Islet precursor cell (in vitro differentiated cells): ENCODE results near the gene HNRNPA1.
"Not testable (repeated sequence)": the region's sequence is repeated elsewhere in the genome, so short reads cannot be mapped to it uniquely, and the experiment has no call there.

Source experiments
- DNase-seq: peaks from one replicate; pipeline ENCODE4 v3.0.0-alpha.2; 2018

Gene HNRNPA1

DNA sequence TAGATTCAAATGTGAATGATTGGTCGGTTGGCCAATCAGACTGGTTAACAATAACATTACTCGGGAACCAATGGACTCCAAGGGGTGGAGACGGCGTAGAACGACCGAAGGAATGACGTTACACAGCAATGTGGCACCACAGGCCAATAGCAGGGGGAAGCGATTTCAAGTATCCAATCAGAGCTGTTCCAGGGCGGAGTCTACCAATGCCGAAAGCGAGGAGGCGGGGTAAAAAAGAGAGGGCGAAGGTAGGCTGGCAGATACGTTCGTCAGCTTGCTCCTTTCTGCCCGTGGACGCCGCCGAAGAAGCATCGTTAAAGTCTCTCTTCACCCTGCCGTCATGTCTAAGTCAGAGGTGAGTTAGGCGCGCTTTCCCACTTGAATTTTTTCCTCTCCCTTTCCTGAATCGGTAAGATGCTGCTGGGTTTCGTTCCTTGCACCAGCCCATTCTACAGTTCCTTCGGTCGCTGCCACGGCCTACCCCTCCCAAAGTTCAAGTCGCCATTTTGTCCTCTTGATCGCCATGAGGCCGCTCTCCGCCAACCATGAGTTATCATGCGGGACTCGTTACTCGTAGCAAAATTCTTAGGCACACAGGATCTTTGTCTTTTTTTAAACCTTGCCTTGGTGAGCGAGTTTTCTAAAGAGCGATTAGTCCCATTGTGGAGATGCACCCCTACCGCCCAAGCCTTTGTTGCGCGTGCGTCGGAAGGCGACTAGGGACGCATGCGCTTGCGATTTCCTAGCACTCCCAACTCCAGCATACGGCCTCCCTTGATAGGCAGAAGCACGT, at the start of gene HNRNPA1:
Gene HNRNPA1, plus strand, starts transcription at position 259 of the 793 bp plus-strand sequence. Its CDS starts 82 bp downstream, at position 341.
- DNase-seq = peak; percentile 100

DNA sequence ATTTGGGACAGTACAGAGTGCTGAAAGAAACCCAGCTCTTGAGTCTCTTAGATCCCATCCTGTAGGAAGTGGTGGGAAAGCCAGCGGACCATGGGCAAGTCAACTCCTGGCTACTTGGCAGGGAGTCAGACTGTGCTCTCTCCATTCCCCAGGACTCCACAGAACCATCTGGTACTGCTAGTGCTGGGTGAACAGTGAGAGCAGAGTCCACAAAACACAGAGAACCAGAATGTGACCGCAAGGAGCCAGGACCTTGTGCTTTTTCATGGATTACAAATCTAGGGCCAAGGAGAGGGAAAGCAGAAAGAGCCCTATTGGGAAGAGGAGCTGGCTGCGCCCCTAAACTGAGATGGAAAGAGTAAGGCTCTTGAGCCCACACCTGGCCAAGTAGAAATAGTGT, 49.3 kb upstream of the HNRNPA1 start:
- not testable (repeated sequence) for DNase-seq

DNA sequence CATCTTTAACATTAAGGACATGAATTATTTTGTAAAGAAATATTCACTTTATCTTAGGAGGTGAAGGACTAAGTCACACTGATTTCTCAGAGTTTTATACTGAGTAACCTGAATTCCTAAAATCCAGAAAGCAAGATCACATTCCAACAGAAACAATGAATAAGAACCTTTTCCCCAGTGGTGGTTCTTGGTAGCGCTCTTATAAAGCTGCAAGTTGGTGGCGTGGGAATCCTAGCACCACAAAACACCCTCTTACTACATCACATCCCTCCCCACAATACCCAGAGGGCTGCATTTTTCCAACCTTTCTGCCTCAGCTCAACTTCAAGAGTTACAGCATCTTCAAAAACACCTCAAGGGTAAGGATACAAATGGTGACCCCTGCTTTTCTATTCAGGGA, 47.7 kb upstream of the HNRNPA1 start:
- peak; percentile 61 for DNase-seq

DNA sequence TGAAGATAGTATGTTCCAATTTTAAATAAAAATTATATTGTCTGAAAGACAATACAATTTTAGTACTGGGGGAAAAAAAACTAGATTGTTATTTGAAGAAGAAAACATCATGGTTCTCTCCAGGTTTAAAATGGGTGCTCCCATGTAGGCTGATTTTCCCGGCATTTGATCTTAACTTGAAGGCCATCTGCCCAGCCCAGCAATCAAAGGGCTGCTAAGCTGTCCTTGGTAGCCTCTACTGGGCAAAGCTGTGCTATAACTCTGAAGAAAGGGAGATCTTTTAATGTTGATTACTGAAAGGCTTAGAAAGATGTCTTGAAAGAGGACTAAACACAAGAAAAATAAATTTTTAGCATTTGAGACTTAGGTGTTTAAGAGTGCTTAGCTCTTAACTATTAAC, 42.0 kb upstream of the HNRNPA1 start:
- no peak for DNase-seq

DNA sequence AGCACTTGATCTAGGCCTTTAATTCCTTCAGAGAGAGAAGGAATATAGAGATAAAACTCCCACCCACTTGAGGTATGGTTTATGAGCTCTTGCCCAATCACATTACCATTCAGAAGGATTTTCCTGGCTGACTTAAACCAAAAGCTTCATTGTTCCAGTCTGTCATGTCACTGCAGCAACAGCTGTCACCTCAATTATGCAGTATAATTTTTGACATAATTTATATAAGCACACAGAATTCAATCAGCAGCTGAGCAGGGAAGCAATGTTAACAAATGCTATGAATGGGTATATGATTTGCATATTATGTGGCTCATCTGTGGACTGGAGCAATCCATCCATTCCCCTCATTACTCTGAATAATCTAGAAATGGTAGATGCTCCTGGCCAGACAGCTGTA, 40.9 kb upstream of the HNRNPA1 start:
- DNase-seq = no peak

DNA sequence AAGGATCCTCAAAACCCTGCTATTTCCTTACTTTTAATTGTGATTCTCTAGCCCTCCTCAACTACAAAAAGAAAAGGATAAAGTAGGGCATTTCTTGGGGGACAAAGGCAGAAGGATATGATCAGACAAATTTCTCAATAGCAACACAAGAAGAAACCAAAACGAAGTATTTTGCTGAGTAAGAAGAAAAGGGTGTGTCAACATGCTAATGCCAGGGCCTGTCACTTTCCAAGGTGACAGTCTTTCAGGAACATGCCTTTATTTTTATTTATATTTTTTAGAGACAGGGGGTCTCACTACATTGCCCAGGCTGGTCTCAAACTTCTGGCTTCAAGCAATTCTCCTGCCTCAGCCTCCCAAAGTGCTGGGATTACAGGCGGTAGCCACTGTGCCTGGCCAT, 40.4 kb upstream of the HNRNPA1 start:
- DNase-seq = no peak

DNA sequence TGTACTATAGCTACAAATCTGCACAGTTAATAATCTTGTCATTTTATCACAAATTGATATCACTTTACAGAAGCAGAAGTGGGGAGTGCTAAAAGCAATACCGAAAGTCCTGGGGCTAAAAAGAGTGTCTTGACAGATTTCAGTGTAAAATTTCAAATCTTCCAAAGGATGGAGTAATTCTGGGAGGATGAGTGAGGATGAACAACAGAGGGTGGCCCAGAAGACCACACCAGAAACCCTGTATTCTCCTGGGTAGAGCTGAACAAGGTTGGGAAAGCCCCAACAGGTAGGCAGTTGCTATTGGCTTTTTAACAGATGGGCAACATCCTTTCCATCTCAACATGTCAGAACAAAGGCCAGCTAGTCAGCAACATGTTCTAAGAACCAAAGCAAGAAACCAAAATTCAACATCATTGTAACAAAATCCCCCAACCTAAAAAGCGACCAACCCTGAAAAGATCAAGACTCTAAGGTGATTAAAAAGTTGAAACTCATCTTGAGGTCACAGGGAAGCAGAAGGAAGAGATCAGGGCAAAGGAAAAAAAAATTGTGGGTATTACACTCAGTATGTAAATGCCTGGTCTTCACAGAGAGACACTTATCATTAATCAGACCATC, 39.4 kb upstream of the HNRNPA1 start:
- no peak for DNase-seq

DNA sequence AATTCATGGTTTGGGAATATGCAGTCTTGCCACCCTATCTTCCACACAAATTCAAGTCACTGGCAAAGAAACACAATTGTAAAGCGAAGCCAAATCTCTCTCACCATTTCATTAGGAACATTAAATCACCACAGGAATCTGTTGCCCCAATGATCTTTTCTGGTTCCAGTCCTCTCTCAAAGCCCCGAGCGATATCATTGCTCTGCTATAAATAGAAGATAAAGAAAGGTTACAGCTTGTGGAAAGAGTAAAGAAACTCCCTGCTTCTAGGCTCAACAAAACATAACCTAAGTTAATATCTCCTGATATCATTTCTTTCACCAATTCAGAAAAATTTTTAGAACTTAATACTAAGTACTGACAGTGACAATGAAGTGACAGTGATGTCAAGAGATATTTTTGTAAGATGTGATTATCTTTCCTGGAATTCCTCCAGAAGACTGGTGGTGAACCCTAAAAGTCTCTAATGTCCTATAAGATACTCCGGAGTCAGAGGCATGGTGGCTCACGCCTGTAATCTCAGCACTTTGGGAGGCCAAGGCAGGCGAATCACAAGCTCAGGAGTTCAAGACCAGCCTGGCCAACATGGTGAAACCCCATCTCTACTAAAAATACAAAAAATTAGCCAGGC, 34.4 kb upstream of the HNRNPA1 start:
- DNase-seq = no peak

DNA sequence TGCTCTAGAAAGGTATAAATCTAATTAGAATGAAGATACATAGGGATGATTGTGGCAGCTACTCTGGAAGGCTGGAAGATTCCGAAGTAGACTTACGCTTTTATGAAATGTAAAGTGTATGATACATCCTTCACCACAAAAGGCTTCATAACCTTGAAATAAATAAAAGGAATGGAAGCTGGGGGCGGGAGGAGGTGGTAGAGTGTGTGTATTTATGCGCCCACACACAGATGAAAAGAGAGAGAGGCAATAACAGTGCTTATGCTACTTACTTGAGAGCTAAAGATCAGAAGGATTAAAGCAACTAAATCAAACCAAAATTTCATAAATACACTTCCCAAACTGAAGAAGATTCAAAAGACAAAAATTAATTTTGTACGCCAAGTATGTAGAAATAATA, 31.0 kb upstream of the HNRNPA1 start:
- DNase-seq = no peak

DNA sequence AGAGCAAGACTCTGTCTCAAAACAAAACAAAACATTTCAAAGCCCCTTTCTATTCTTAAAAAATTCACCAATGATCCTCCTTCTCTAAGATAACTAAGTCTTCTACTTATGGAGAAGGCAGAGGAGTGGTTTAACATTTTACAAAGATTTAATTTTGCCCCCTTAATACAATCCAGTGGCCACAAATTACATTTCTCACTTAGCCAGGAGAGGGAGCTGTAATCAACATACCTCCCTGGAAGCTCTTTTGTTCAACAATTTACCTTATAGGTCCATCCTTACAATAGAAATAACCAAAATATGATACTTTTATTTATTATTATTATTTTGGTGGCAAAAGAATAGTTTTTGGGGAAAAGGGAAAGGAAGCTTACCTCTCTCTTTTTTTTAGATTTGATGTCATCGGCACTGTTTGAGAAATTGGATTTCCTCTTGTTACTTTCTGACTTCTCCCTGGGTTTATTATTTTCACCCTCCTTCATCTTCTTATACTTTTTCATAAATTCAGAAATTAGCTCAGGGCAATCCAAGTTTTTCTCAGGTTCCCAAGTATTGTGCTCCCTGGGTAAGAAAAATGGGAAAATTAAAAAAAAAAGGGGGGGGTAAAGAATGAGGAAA, 28.8 kb upstream of the HNRNPA1 start:
- no peak for DNase-seq

DNA sequence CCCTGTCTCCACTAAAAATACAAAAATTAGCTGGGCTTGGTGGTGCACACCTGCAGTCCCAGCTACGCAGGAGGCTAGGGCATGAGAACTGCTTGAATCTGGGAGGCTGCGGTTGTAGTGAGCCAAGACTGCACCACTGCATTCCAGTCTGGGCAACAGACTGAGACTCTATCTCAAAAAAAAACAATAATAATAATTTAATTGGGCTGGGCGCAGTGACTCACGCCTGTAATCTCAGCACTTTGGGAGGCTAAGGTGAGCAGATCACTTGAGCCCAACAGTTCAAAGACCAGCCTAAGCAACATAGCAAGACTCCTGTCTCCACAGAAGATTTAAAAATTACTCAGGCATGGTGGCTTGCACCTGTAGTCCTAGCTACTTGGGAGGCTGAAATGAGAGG, 27.3 kb upstream of the HNRNPA1 start:
- DNase-seq = no peak

DNA sequence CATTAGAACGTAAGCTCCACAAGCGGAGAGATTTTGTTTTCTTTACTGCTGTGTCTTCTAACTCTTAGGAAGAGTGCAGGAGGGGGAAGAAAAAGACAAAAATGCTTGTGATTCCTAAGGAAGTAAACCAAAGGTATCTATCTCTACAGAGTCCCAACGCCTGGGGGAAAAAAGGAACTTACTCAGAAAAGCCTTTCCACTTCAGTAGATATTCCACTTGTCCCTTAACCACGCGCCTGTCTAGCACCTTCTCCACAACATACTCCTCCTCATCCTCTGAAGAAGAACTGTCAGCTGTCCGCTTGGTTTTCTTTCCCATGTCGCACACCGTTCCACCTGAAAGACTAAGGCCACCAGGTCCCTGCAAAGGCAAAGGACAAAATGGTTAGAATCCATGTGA, 23.2 kb upstream of the HNRNPA1 start:
- DNase-seq = peak; percentile 59

DNA sequence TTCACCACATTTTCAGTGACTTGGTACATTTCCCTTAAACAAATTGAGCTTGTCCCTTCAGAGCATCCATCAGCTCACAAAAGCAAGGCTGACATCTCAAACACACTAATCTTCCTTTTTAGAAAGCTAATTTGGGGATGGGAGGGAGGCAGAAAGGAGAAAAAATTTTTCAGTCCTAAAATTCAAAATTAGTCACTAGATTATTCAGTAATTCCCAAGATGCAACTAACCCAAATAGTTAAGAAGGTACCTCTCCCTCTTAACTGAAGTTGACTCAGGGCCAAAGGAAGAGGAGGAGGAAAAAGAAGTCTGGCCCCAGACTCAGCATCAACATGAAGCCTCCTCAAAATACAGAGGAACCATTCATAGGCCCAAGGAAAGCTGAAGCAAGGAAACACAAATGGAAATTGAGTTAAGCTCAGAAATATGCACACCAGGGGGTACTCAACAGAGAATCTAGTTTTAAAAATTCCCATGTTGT, 22.3 kb upstream of the HNRNPA1 start:
- peak; percentile 68 for DNase-seq

DNA sequence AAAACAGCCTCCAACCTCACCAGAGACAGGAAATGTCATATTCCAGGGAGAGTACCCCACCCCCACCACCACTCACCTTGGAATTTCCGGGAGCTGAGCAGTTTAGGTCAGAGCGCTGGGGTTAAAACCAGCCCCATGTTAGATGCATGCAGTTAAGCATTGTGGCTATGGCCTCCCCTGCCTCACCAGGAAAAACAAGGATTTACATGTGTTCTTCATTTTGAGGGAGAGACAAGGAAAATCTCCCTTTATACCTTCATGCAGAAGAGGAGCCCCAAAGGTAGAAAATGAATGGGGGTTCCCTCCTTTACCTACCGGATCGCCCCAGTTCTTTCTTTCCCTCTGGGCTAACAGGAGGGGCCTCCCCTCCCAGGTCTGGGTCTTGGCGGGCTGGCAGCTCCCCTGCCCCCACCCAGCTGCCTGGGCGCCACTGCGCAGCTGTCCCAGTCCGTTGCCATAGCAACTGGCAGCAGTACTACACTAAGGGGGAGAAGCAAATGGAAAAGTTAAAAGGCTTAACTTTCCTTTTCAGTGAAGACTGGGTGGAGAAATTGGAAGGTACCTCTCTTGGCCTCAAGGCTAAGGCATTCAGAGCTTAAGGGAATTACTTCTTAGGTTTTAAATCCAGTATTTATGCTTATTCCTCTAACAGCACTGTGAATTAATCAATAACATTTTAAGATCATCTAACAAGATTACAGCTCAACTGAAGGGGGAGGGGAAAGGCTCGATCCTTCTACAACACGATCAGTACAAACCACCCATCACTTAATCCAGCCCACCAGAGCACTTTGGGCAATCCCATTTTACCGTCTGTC, 21.1 kb upstream of the HNRNPA1 start:
- peak; percentile 98 for DNase-seq

DNA sequence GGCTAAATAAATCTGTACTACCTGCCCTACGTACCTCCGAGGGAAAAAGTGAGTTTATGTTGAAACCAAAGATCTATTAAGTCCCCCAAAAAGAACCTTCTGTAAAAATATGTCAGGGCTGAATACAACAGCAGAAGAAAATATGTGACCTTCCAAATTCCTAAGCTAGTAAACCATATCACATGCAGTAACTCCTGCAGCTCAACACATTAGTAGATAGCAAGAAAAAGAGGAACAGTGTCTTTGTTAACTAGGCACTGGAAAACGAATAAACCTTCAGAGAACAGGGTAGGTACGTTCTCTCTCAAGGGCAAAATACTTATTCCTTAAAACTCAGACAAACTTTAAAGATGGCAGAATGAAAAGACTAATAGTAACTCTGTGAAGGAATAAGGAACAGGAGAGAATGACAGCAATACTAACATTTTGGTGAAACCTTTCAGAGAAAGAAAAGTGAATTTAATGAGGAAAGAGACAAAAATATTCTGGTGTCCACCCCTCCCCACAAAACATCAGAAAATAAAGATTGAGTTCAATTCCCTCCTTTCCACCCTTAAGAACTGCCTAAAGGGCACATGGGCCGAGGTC, 18.6 kb upstream of the HNRNPA1 start:
- DNase-seq = no peak

DNA sequence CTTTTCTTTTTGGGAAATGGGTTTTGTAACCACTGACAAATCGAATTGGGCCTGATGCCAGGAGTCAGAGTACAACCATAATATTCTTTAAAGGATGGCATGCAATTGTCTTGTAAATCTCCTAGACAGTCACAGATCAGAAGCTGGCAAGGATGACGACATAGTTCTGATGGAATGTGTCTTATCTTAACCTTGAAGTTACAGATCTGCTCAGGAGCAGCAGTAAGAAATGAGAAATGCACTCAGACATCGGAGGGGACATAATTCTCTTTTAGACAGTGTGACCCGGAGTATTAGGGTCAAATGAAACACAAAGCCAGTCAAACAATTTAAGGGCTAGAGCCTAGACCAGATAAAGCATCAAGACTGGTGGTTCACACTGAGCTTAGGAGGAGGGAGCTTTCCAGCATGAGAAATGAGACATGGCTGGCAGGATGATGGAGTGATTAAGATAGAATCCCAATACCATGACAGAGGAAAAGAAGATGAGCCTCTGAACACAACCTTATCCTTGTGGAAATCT, 18.1 kb upstream of the HNRNPA1 start:
- DNase-seq = peak; percentile 77

DNA sequence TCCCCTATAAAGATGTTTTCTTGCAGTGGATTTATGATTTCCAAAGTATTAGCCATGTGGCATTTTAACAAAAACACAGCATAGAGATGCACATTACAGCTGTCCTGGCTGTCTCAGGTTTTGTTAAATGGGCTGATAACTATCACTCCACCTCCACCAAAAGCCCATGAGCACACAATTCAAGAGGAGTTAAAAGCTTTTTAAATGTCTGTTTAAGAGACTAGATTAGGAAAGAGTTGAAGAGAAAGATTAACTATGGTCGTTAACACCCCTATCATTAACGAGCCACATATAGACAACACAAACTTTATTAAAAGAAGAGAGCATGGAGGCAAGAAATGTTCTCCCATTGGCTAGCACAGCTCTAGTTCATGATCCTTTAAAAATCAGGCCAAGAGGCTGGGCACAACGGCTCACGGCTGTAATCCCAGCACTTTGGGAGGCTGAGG, 15.1 kb upstream of the HNRNPA1 start:
- no peak for DNase-seq

DNA sequence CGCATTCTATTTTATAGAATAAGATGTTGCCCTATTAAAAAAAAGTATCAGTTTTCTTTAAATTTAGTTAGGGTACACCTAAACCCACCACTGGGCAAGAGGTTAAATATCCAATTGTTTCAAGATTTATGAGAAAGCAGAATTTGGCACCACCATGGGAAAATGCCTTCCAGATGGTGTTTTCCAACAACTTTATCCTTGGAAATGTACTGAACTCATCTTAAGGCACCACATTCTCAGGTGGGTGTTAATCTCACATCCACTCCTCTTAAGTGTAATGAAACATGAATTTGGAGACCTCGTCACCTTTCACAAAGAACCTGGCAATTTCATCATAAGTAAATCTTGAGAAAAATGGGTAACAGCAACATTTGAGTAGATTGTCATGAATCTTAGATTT, 13.7 kb upstream of the HNRNPA1 start:
- no peak for DNase-seq

DNA sequence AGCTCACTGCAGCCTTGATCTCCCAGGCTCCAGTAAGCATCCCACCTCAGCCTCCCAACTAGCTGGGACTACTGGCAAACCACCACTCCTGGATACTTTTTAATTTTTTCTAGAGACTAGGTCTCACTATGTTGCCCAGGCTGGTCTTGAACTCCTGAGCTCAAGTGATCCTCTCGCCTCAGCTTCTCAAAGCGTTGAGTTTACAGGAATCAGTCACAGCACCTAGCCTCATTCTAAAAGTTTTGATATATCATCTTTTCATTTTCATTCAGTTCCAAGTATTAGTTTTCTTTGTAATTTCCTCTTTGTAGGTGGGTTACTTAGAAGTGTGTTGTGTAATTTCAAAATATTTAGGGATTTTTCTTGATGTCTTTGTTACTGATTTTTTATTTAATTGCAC, 10.2 kb upstream of the HNRNPA1 start:
- no peak for DNase-seq

DNA sequence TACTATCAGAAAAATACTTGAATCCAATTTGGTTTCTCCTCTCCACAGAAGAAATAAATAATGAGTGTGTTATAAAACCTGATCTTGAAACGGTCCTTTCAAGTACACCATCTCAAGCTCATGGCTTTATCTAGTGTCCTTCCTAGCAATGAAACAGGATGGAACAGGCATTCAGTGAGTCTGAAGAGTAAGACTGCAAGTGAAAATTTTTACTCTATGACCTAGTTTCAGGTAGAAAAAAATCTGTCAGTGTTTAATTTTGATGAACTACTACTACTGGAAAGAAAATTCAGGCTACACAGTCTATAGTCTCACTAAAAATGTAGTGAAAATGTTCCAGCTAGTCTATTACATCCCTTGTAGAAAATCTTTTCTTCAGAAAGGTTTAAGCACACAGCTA, 8.3 kb upstream of the HNRNPA1 start:
- DNase-seq = no peak

DNA sequence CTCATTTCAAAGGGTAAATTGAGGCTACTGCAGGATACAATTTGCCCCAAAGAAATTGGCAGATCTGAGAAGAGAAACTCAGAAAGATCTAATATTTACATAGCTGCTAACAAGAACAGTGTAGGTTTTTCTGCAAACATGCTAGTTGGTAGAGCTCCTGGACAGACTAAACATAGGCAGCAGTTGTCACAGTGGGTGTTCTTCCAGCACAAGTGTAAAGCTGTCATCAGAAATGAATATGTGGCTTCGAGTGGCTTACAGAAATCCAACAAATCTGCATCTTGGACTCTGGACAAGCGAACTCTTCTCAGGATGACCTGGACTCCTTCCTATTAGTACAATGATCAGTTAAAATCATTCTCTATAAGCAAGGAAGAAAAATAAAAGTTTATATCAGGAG, 6.5 kb upstream of the HNRNPA1 start:
- DNase-seq = no peak

DNA sequence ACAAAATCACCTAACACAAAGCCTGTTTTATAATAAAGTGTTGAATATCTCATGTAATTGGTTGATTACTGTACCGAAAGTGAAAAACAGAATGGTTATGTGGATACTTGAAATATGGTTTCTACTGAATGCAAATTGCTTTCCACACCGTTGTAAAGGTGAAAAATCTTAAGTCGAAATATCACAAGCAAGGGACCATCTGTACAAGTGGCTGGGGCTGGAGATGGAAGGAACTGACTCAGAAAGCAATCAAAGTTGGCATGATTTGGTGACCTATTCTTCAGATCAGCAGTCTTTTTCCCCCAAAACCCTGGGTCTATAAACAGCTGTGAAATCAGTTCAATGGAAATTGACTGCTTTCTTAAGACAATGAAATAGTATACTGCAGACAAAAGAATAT, 4.2 kb upstream of the HNRNPA1 start:
- no peak for DNase-seq
